ENCODE measurements around the gene STIP1.

Gene STIP1

GRCh38 chr11:64170419-64170818 lies 15.6 kb upstream of the STIP1 start:
- DNase-seq: no peak
- POLR2A ChIA-PET: no interaction called here
- Histone ChIP-seq H3K27me3 (replicated peaks in 2 of 5; ENCODE audit: control insufficient read depth in 4 of 5, insufficient read depth in 5 of 5, low read length in 4 of 5) (no peaks in the 10 kb centered on the region), H3K9me3 (ENCODE audit: control extremely low read depth in 1 of 5, control insufficient read depth in 4 of 5, insufficient read depth in 2 of 5, low read depth in 1 of 5, low read length in 4 of 5) (peaks cover 0 to 2% (median 0%) of the 10 kb centered on the region in 5 experiments), H3K4me3 (ENCODE audit: control insufficient read depth in 1 of 7, extremely low read depth in 1 of 7, insufficient read depth in 4 of 7, low read depth in 2 of 7, low read length in 6 of 7) (no peak overlapping the region), H3K4me1 (ENCODE audit: control extremely low read depth in 1 of 4, control insufficient read depth in 4 of 4, insufficient read depth in 4 of 4, low read length in 3 of 4) (peaks cover 0 to 13% (median 9%) of the 10 kb centered on the region in 4 experiments), H3K36me3 (ENCODE audit: control insufficient read depth in 4 of 4, insufficient read depth in 4 of 4, low read length in 3 of 4) (no peaks in the 10 kb centered on the region), H3K27ac (ENCODE audit: insufficient read depth in 1 of 2, low read depth in 1 of 2, low read length in 2 of 2, poor library complexity in 1 of 2, severe bottlenecking in 2 of 2) (no peak overlapping the region)
- CTCF ChIA-PET: interaction anchor here (1.0 kb wide), 1 partner anchor 15 kb away, joined by 3 read pairs; the partner anchor contains the start of gene STIP1
- WGBS (ENCODE audit: insufficient coverage): 92% methylated on average over 1 of the region's 4 CpGs

GRCh38 chr11:64173616-64174355 lies 12.2 kb upstream of the STIP1 start:
- ChIA-PET CTCF (interaction anchor here (0.6 to 1.4 kb wide), 3 partner anchors 12 to 99 kb away, joined by 3 to 4 read pairs (median 3); partner anchors contain the start of gene STIP1), POLR2A (no interaction called here)
- Histone ChIP-seq H3K27ac (ENCODE audit: insufficient read depth in 1 of 2, low read depth in 1 of 2, low read length in 2 of 2, poor library complexity in 1 of 2, severe bottlenecking in 2 of 2) (no peak overlapping the region), H3K4me1 (ENCODE audit: control extremely low read depth in 1 of 4, control insufficient read depth in 4 of 4, insufficient read depth in 4 of 4, low read length in 3 of 4) (no peaks in the 10 kb centered on the region), H3K36me3 (ENCODE audit: control insufficient read depth in 4 of 4, insufficient read depth in 4 of 4, low read length in 3 of 4) (no peaks in the 10 kb centered on the region), H3K4me3 (ENCODE audit: control insufficient read depth in 1 of 7, extremely low read depth in 1 of 7, insufficient read depth in 4 of 7, low read depth in 2 of 7, low read length in 6 of 7) (no peak overlapping the region), H3K27me3 (replicated peaks in 2 of 5; ENCODE audit: control insufficient read depth in 4 of 5, insufficient read depth in 5 of 5, low read length in 4 of 5) (no peaks in the 10 kb centered on the region), H3K9me3 (ENCODE audit: control extremely low read depth in 1 of 5, control insufficient read depth in 4 of 5, insufficient read depth in 2 of 5, low read depth in 1 of 5, low read length in 4 of 5) (peaks cover 0 to 2% (median 0%) of the 10 kb centered on the region in 5 experiments)
- DNase-seq: no peak
- 100% methylated on average over 4 of the region's 4 CpGs for WGBS (ENCODE audit: insufficient coverage)

GRCh38 chr11:64176751-64177150 lies 9.2 kb upstream of the STIP1 start:
- 62% methylated on average over 5 of the region's 8 CpGs for WGBS (ENCODE audit: insufficient coverage)
- Histone ChIP-seq H3K36me3 (ENCODE audit: control insufficient read depth in 4 of 4, insufficient read depth in 4 of 4, low read length in 3 of 4) (peaks cover 0 to 10% (median 0%) of the 10 kb centered on the region in 4 experiments), H3K9me3 (ENCODE audit: control extremely low read depth in 1 of 5, control insufficient read depth in 4 of 5, insufficient read depth in 2 of 5, low read depth in 1 of 5, low read length in 4 of 5) (peaks cover 0 to 2% (median 0%) of the 10 kb centered on the region in 5 experiments), H3K4me3 (ENCODE audit: control insufficient read depth in 1 of 7, extremely low read depth in 1 of 7, insufficient read depth in 4 of 7, low read depth in 2 of 7, low read length in 6 of 7) (no peak overlapping the region), H3K27ac (ENCODE audit: insufficient read depth in 1 of 2, low read depth in 1 of 2, low read length in 2 of 2, poor library complexity in 1 of 2, severe bottlenecking in 2 of 2) (no peak overlapping the region), H3K27me3 (replicated peaks in 2 of 5; ENCODE audit: control insufficient read depth in 4 of 5, insufficient read depth in 5 of 5, low read length in 4 of 5) (no peaks in the 10 kb centered on the region), H3K4me1 (ENCODE audit: control extremely low read depth in 1 of 4, control insufficient read depth in 4 of 4, insufficient read depth in 4 of 4, low read length in 3 of 4) (peaks cover 3 to 12% (median 6%) of the 10 kb centered on the region in 4 experiments)
- no peak for DNase-seq
- ChIA-PET CTCF (interaction anchor here (0.6 kb wide), 1 partner anchor 190 kb away, joined by 3 read pairs; no protein-coding TSS in a partner anchor), POLR2A (no interaction called here)

- Histone ChIP-seq H3K4me3 (ENCODE audit: control insufficient read depth in 1 of 7, extremely low read depth in 1 of 7, insufficient read depth in 4 of 7, low read depth in 2 of 7, low read length in 6 of 7) (no peak overlapping the region), H3K27ac (ENCODE audit: insufficient read depth in 1 of 2, low read depth in 1 of 2, low read length in 2 of 2, poor library complexity in 1 of 2, severe bottlenecking in 2 of 2) (no peak overlapping the region), H3K4me1 (ENCODE audit: control extremely low read depth in 1 of 4, control insufficient read depth in 4 of 4, insufficient read depth in 4 of 4, low read length in 3 of 4) (peaks cover 3 to 16% (median 8%) of the 10 kb centered on the region in 4 experiments), H3K27me3 (replicated peaks in 2 of 5; ENCODE audit: control insufficient read depth in 4 of 5, insufficient read depth in 5 of 5, low read length in 4 of 5) (no peaks in the 10 kb centered on the region), H3K9me3 (ENCODE audit: control extremely low read depth in 1 of 5, control insufficient read depth in 4 of 5, insufficient read depth in 2 of 5, low read depth in 1 of 5, low read length in 4 of 5) (peaks cover 0 to 2% (median 0%) of the 10 kb centered on the region in 5 experiments), H3K36me3 (ENCODE audit: control insufficient read depth in 4 of 4, insufficient read depth in 4 of 4, low read length in 3 of 4) (peaks cover 0 to 10% (median 0%) of the 10 kb centered on the region in 4 experiments)
- POLR2A ChIA-PET: no interaction called here
- CTCF ChIA-PET: no interaction called here
- WGBS (ENCODE audit: insufficient coverage): no CpG with 5 or more reads among the region's 1 CpG
- no peak for DNase-seq
These were observed 7.8 kb upstream of the STIP1 start for GRCh38 chr11:64178203-64178602.

- ChIA-PET CTCF (interaction anchor here (0.6 to 1.3 kb wide), 3 partner anchors 13 to 286 kb away, joined by 3 to 5 read pairs (median 4); partner anchors contain the start of gene MACROD1), POLR2A (no interaction called here)
- no peaks in the 10 kb centered on the region for H3K27me3 ChIP-seq (replicated peaks in 2 of 5; ENCODE audit: control insufficient read depth in 4 of 5, insufficient read depth in 5 of 5, low read length in 4 of 5)
- no peak for DNase-seq
- peaks cover 3 to 24% (median 9%) of the 10 kb centered on the region in 4 experiments for H3K4me1 ChIP-seq (ENCODE audit: control extremely low read depth in 1 of 4, control insufficient read depth in 4 of 4, insufficient read depth in 4 of 4, low read length in 3 of 4)
- 98% methylated on average over 11 of the region's 12 CpGs for WGBS (ENCODE audit: insufficient coverage)
- no peak overlapping the region for H3K4me3 ChIP-seq (ENCODE audit: control insufficient read depth in 1 of 7, extremely low read depth in 1 of 7, insufficient read depth in 4 of 7, low read depth in 2 of 7, low read length in 6 of 7)
- peaks cover 0 to 10% (median 0%) of the 10 kb centered on the region in 4 experiments for H3K36me3 ChIP-seq (ENCODE audit: control insufficient read depth in 4 of 4, insufficient read depth in 4 of 4, low read length in 3 of 4)
- H3K9me3 ChIP-seq (ENCODE audit: control extremely low read depth in 1 of 5, control insufficient read depth in 4 of 5, insufficient read depth in 2 of 5, low read depth in 1 of 5, low read length in 4 of 5): no peaks in the 10 kb centered on the region
- no peak overlapping the region for H3K27ac ChIP-seq (ENCODE audit: insufficient read depth in 1 of 2, low read depth in 1 of 2, low read length in 2 of 2, poor library complexity in 1 of 2, severe bottlenecking in 2 of 2)
These were observed 6.9 kb upstream of the STIP1 start for GRCh38 chr11:64178951-64179639.

GRCh38 chr11:64180891-64181290 lies 5.1 kb upstream of the STIP1 start:
- no peak overlapping the region for H3K27ac ChIP-seq (ENCODE audit: insufficient read depth in 1 of 2, low read depth in 1 of 2, low read length in 2 of 2, poor library complexity in 1 of 2, severe bottlenecking in 2 of 2)
- 90% methylated on average over 4 of the region's 5 CpGs for WGBS (ENCODE audit: insufficient coverage)

More at GRCh38 chr11:64180891-64181290, 5.1 kb upstream of the STIP1 start:
- Histone ChIP-seq H3K36me3 (ENCODE audit: control insufficient read depth in 4 of 4, insufficient read depth in 4 of 4, low read length in 3 of 4) (peaks cover 0 to 10% (median 0%) of the 10 kb centered on the region in 4 experiments), H3K27me3 (replicated peaks in 2 of 5; ENCODE audit: control insufficient read depth in 4 of 5, insufficient read depth in 5 of 5, low read length in 4 of 5) (no peaks in the 10 kb centered on the region), H3K4me1 (ENCODE audit: control extremely low read depth in 1 of 4, control insufficient read depth in 4 of 4, insufficient read depth in 4 of 4, low read length in 3 of 4) (peaks cover 3 to 37% (median 21%) of the 10 kb centered on the region in 4 experiments), H3K4me3 (ENCODE audit: control insufficient read depth in 1 of 7, extremely low read depth in 1 of 7, insufficient read depth in 4 of 7, low read depth in 2 of 7, low read length in 6 of 7) (peak overlapping the region in 1 of 7 experiments; percentile 1), H3K9me3 (ENCODE audit: control extremely low read depth in 1 of 5, control insufficient read depth in 4 of 5, insufficient read depth in 2 of 5, low read depth in 1 of 5, low read length in 4 of 5) (no peaks in the 10 kb centered on the region)
- no peak for DNase-seq
- CTCF ChIA-PET: interaction anchor here (0.9 to 2.0 kb wide), 4 partner anchors 16 to 179 kb away, joined by 3 to 7 read pairs (median 4); no protein-coding TSS in a partner anchor
- POLR2A ChIA-PET: interaction anchor here (0.8 kb wide), 1 partner anchor 195 kb away, joined by 3 read pairs; the partner anchor contains the start of gene OTUB1
